GM18867 (cell line): ENCODE measurements around the gene NME3.

Source experiments
- ATAC-seq: cut with Tn5 transposase; IDR thresholded peaks from one replicate; pipeline ENCODE4 v1.9.1; 2021; ENCODE audit warnings: mild to moderate bottlenecking, moderate library complexity; ENCODE audit not compliant: unreplicated experiment

NME3 gene

GRCh38 chr16:1794221-1794871 lies 23.0 kb upstream of the NME3 start:
- ATAC-seq, result no peak

GRCh38 chr16:1793578-1794220 lies 22.4 kb upstream of the NME3 start, which contains the start of gene IGFALS:
TSS of gene IGFALS (minus strand) at chr16:1793705. CDS start at chr16:1793652, 53 bp downstream.
- no peak for ATAC-seq

GRCh38 chr16:1792836-1793577 lies 21.7 kb upstream of the NME3 start:
- ATAC-seq, result no peak

GRCh38 chr16:1791943-1792812 lies 20.8 kb upstream of the NME3 start:
- no peak for ATAC-seq

- ATAC-seq, result no peak
Observed at GRCh38 chr16:1791256-1791942, 20.1 kb upstream of the NME3 start.

- ATAC-seq, result no peak
Observed at GRCh38 chr16:1790611-1791255, 19.4 kb upstream of the NME3 start.

- ATAC-seq, result no peak
Observed at GRCh38 chr16:1790261-1790610, 18.9 kb upstream of the NME3 start.

GRCh38 chr16:1789643-1790045 lies 18.3 kb upstream of the NME3 start:
- no peak for ATAC-seq

GRCh38 chr16:1788708-1789100 lies 17.4 kb upstream of the NME3 start:
- no peak for ATAC-seq

- ATAC-seq, result no peak
Observed at GRCh38 chr16:1788095-1788707, 16.9 kb upstream of the NME3 start.

- no peak for ATAC-seq
Observed at GRCh38 chr16:1787322-1788094, 16.2 kb upstream of the NME3 start.

GRCh38 chr16:1787056-1787321 lies 15.6 kb upstream of the NME3 start:
- ATAC-seq, result no peak

- no peak for ATAC-seq
Observed at GRCh38 chr16:1786242-1787055, 15.1 kb upstream of the NME3 start.

- ATAC-seq, result no peak
Observed at GRCh38 chr16:1785846-1786170, 14.5 kb upstream of the NME3 start.

- ATAC-seq, result no peak
Observed at GRCh38 chr16:1784977-1785845, 13.9 kb upstream of the NME3 start.

GRCh38 chr16:1782408-1783264 lies 11.3 kb upstream of the NME3 start, which contains the start of the genes NUBP2 and SPSB3:
TSS of gene NUBP2 (plus strand) at chr16:1782960. CDS start at chr16:1783021, 61 bp downstream.
TSS of gene SPSB3 (minus strand) at chr16:1782571. CDS start at chr16:1781483, 1,088 bp downstream.
- peak; percentile 80 for ATAC-seq
